ENCODE results near the gene PRLHR. TPM values are rescaled to one million over a fixed set of nuclear protein-coding genes. Genes with fewer than 3 reads are reported as not detected.
"Not testable (repeated sequence)": the region's sequence is repeated elsewhere in the genome, so short reads cannot be mapped to it uniquely, and the experiment has no call there.

The PRLHR gene
- total RNA-seq (2014; rRNA removed; shearing (Covaris generic)): not detected in 2 replicates

- peak; percentile 48 for DNase-seq (ENCODE audit: low read depth)
Measured at GRCh38 chr10:118595598-118596425, at the start of gene PRLHR. TSS of gene PRLHR (minus strand) at chr10:118595648. CDS start at chr10:118595244, 404 bp downstream.

GRCh38 chr10:118642228-118642627, 46.8 kb upstream of the PRLHR start:
- no peak for DNase-seq (ENCODE audit: low read depth)

GRCh38 chr10:118638680-118639079, 43.2 kb upstream of the PRLHR start:
- DNase-seq (ENCODE audit: low read depth): no peak

- no peak for DNase-seq (ENCODE audit: low read depth)
Measured at GRCh38 chr10:118635674-118636402, 40.4 kb upstream of the PRLHR start.

- DNase-seq (ENCODE audit: low read depth): no peak
Measured at GRCh38 chr10:118633786-118634185, 38.3 kb upstream of the PRLHR start.

GRCh38 chr10:118629211-118629610, 33.8 kb upstream of the PRLHR start:
- DNase-seq (ENCODE audit: low read depth): no peak

- no peak for DNase-seq (ENCODE audit: low read depth)
Measured at GRCh38 chr10:118628397-118628796, 32.9 kb upstream of the PRLHR start.

GRCh38 chr10:118626953-118627352, 31.5 kb upstream of the PRLHR start:
- peak; percentile 4 for DNase-seq (ENCODE audit: low read depth)

GRCh38 chr10:118625504-118625903, 30.1 kb upstream of the PRLHR start:
- DNase-seq (ENCODE audit: low read depth): no peak

GRCh38 chr10:118624747-118625146, 29.3 kb upstream of the PRLHR start:
- DNase-seq (ENCODE audit: low read depth): no peak

GRCh38 chr10:118621304-118621942, 26.0 kb upstream of the PRLHR start:
- DNase-seq (ENCODE audit: low read depth): no peak

- not testable (repeated sequence) for DNase-seq (ENCODE audit: low read depth)
Measured at GRCh38 chr10:118613863-118614262, 18.4 kb upstream of the PRLHR start.

- no peak for DNase-seq (ENCODE audit: low read depth)
Measured at GRCh38 chr10:118610577-118610976, 15.1 kb upstream of the PRLHR start.

GRCh38 chr10:118607768-118608354, 12.4 kb upstream of the PRLHR start:
- DNase-seq (ENCODE audit: low read depth): no peak

GRCh38 chr10:118605694-118606093, 10.2 kb upstream of the PRLHR start:
- DNase-seq (ENCODE audit: low read depth): no peak

- DNase-seq (ENCODE audit: low read depth): no peak
Measured at GRCh38 chr10:118596426-118597124, 1.1 kb upstream of the PRLHR start.

- no peak for DNase-seq (ENCODE audit: low read depth)
Measured at GRCh38 chr10:118595064-118595420, 406 bp downstream of the PRLHR start.

- DNase-seq (ENCODE audit: low read depth): peak; percentile 25
Measured at GRCh38 chr10:118594392-118595063, 920 bp downstream of the PRLHR start.

GRCh38 chr10:118592675-118593330, 2.6 kb downstream of the PRLHR start:
- DNase-seq (ENCODE audit: low read depth): no peak

GRCh38 chr10:118590334-118590733, 5.1 kb downstream of the PRLHR start:
- DNase-seq (ENCODE audit: low read depth): peak; percentile 15

Data from Daoy (cell line).